ENCODE data around the gene MTREX.

DNA sequence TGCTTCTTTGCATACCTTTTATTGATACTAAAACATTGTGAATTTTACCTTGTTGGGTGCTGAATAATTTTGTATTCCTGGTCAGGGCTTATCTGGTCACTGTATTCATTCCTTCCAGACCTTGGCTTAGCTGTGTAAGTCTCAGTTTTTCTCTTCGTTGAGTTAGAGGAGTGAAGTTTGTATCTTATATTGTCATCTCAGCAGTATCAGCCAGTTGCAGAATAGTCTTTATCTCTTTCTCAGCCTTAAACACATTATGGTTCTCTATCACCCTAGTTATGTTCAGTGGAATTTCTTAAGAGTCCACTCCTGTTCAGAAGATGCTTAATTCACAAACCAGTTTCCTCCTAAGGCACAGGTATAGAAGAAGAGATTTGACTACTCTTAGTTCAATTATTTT lies 25.2 kb downstream of the MTREX start:
- TF ChIP-seq, protein P1, sequence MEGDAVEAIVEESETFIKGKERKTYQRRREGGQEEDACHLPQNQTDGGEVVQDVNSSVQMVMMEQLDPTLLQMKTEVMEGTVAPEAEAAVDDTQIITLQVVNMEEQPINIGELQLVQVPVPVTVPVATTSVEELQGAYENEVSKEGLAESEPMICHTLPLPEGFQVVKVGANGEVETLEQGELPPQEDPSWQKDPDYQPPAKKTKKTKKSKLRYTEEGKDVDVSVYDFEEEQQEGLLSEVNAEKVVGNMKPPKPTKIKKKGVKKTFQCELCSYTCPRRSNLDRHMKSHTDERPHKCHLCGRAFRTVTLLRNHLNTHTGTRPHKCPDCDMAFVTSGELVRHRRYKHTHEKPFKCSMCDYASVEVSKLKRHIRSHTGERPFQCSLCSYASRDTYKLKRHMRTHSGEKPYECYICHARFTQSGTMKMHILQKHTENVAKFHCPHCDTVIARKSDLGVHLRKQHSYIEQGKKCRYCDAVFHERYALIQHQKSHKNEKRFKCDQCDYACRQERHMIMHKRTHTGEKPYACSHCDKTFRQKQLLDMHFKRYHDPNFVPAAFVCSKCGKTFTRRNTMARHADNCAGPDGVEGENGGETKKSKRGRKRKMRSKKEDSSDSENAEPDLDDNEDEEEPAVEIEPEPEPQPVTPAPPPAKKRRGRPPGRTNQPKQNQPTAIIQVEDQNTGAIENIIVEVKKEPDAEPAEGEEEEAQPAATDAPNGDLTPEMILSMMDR (IDR thresholded peaks at IDR 0.05; ENCODE audit: low read depth, low read length, missing input control), result no peak
- TF ChIP-seq RAD21 (IDR thresholded peaks at IDR 0.05), result no peak

Measured in liver (tissue), 3 donors.